ENCODE measurements around the gene BAX. TPM values are rescaled to one million over a fixed set of nuclear protein-coding genes. Genes with fewer than 3 reads are reported as not detected.

The BAX gene
- total and polyA plus RNA-seq, 2 of the 13 experiments (the other 11 are each of a cell fraction or from before 2014, with no cell fraction given), result 139 to 176 TPM

DNA sequence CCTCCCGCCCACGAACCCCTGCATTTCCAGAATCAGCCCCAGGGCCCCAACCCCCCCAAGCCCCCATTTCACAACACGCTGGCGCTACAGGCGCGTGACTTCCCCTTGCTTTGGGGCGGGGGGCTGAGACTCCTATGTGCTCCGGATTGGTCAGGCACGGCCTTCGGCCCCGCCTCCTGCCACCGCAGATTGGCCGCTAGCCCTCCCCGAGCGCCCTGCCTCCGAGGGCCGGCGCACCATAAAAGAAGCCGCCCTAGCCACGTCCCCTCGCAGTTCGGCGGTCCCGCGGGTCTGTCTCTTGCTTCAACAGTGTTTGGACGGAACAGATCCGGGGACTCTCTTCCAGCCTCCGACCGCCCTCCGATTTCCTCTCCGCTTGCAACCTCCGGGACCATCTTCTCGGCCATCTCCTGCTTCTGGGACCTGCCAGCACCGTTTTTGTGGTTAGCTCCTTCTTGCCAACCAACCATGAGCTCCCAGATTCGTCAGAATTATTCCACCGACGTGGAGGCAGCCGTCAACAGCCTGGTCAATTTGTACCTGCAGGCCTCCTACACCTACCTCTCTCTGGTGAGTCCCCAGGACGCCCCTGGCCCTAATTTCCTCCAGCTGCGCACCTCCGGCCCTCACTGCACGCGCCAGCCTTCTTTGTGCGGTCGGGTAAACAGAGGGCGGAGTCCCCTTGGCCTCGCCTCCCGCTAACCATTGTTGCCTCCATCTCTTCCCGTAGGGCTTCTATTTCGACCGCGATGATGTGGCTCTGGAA, 10.5 kb downstream of the BAX start, which contains the start of gene FTL (continued):
- TF ChIP-seq CREM (IDR thresholded peaks at IDR 0.05) (peak; percentile 41; the same call in 1 of the 2 replicates), CREM (CRISPR knock-in tag; IDR thresholded peaks at IDR 0.05) (no peak), POLR2G (IDR thresholded peaks at IDR 0.05; ENCODE audit: low read depth, low read length) (peak; percentile 99), YEATS4 (CRISPR knock-in tag; IDR thresholded peaks at IDR 0.05; ENCODE audit: borderline replicate concordance) (peak; percentile 71; the same call in 1 of the 2 replicates), ZIK1 (CRISPR knock-in tag; IDR thresholded peaks at IDR 0.05; ENCODE audit: borderline replicate concordance, low read depth) (peak; percentile 87), PHB2 (IDR thresholded peaks at IDR 0.05; ENCODE audit: partially characterized antibody) (no peak), POLR2A (IDR thresholded peaks at IDR 0.05; ENCODE audit: insufficient read depth in 1 of 2, low read depth in 2 of 2, low read length in 2 of 2) (peak; percentile 99 to 100), ZNF484 (CRISPR knock-in tag; IDR thresholded peaks at IDR 0.05; ENCODE audit: borderline replicate concordance, low read depth) (no peak), CHD2 (IDR thresholded peaks at IDR 0.05; ENCODE audit: low read depth, low read length) (0 out of 2 replicates have a peak, but pooled peaks have one; percentile 18), ZSCAN29 (CRISPR knock-in tag; conservative IDR thresholded peaks at IDR 0.05) (0 out of 2 replicates have a peak, but pooled peaks have one; percentile 66), ZNF224 (CRISPR knock-in tag; IDR thresholded peaks at IDR 0.05) (no peak; the same call in 1 of the 2 replicates), ZNF563 (CRISPR knock-in tag; IDR thresholded peaks at IDR 0.05) (peak; percentile 79), ZBTB8A (CRISPR knock-in tag; IDR thresholded peaks at IDR 0.05; ENCODE audit: borderline replicate concordance, low read depth) (peak; percentile 30; the same call in 1 of the 2 replicates), ZNF781 (CRISPR knock-in tag; IDR thresholded peaks at IDR 0.05; ENCODE audit: borderline replicate concordance, not compliant biosample characterization) (peak; percentile 80), YY1 (IDR thresholded peaks at IDR 0.05; ENCODE audit: insufficient read depth, insufficient replicate concordance, low read depth, low read length) (peak; percentile 62), ZNF253 (CRISPR knock-in tag; IDR thresholded peaks at IDR 0.05; ENCODE audit: borderline replicate concordance) (peak; percentile 87; the same call in 1 of the 2 replicates), RNF2 (conservative IDR thresholded peaks at IDR 0.05; ENCODE audit: low read depth) (peak; percentile 67), ZFP62 (CRISPR knock-in tag; IDR thresholded peaks at IDR 0.05) (peak; percentile 97)
- TF ChIP-seq, protein P1, sequence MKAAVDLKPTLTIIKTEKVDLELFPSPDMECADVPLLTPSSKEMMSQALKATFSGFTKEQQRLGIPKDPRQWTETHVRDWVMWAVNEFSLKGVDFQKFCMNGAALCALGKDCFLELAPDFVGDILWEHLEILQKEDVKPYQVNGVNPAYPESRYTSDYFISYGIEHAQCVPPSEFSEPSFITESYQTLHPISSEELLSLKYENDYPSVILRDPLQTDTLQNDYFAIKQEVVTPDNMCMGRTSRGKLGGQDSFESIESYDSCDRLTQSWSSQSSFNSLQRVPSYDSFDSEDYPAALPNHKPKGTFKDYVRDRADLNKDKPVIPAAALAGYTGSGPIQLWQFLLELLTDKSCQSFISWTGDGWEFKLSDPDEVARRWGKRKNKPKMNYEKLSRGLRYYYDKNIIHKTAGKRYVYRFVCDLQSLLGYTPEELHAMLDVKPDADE (CRISPR knock-in tag; IDR thresholded peaks at IDR 0.05), result peak; percentile 54; the same call in 1 of the 2 replicates
- TF ChIP-seq, protein P2, sequence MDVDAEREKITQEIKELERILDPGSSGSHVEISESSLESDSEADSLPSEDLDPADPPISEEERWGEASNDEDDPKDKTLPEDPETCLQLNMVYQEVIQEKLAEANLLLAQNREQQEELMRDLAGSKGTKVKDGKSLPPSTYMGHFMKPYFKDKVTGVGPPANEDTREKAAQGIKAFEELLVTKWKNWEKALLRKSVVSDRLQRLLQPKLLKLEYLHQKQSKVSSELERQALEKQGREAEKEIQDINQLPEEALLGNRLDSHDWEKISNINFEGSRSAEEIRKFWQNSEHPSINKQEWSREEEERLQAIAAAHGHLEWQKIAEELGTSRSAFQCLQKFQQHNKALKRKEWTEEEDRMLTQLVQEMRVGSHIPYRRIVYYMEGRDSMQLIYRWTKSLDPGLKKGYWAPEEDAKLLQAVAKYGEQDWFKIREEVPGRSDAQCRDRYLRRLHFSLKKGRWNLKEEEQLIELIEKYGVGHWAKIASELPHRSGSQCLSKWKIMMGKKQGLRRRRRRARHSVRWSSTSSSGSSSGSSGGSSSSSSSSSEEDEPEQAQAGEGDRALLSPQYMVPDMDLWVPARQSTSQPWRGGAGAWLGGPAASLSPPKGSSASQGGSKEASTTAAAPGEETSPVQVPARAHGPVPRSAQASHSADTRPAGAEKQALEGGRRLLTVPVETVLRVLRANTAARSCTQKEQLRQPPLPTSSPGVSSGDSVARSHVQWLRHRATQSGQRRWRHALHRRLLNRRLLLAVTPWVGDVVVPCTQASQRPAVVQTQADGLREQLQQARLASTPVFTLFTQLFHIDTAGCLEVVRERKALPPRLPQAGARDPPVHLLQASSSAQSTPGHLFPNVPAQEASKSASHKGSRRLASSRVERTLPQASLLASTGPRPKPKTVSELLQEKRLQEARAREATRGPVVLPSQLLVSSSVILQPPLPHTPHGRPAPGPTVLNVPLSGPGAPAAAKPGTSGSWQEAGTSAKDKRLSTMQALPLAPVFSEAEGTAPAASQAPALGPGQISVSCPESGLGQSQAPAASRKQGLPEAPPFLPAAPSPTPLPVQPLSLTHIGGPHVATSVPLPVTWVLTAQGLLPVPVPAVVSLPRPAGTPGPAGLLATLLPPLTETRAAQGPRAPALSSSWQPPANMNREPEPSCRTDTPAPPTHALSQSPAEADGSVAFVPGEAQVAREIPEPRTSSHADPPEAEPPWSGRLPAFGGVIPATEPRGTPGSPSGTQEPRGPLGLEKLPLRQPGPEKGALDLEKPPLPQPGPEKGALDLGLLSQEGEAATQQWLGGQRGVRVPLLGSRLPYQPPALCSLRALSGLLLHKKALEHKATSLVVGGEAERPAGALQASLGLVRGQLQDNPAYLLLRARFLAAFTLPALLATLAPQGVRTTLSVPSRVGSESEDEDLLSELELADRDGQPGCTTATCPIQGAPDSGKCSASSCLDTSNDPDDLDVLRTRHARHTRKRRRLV (CRISPR knock-in tag; IDR thresholded peaks at IDR 0.05), result 0 out of 2 replicates have a peak, but pooled peaks have one; percentile 49
- TF ChIP-seq, protein P3, sequence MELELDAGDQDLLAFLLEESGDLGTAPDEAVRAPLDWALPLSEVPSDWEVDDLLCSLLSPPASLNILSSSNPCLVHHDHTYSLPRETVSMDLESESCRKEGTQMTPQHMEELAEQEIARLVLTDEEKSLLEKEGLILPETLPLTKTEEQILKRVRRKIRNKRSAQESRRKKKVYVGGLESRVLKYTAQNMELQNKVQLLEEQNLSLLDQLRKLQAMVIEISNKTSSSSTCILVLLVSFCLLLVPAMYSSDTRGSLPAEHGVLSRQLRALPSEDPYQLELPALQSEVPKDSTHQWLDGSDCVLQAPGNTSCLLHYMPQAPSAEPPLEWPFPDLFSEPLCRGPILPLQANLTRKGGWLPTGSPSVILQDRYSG (CRISPR knock-in tag; IDR thresholded peaks at IDR 0.05), result peak; percentile 85; the same call in 1 of the 2 replicates
- TF ChIP-seq, protein P4, sequence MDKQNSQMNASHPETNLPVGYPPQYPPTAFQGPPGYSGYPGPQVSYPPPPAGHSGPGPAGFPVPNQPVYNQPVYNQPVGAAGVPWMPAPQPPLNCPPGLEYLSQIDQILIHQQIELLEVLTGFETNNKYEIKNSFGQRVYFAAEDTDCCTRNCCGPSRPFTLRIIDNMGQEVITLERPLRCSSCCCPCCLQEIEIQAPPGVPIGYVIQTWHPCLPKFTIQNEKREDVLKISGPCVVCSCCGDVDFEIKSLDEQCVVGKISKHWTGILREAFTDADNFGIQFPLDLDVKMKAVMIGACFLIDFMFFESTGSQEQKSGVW (CRISPR knock-in tag; IDR thresholded peaks at IDR 0.05; ENCODE audit: borderline replicate concordance), result no peak
